GM12801 (cell line): Measurements from ENCODE around the gene TMEM154.

Experiments used
- CTCF ChIP-seq: IDR thresholded peaks from one replicate; pipeline ENCODE4 v1.5.1; 2011; ENCODE audit warnings: control low read depth; ENCODE audit not compliant: insufficient read length; ENCODE audit errors: extremely low read depth

The TMEM154 gene

DNA sequence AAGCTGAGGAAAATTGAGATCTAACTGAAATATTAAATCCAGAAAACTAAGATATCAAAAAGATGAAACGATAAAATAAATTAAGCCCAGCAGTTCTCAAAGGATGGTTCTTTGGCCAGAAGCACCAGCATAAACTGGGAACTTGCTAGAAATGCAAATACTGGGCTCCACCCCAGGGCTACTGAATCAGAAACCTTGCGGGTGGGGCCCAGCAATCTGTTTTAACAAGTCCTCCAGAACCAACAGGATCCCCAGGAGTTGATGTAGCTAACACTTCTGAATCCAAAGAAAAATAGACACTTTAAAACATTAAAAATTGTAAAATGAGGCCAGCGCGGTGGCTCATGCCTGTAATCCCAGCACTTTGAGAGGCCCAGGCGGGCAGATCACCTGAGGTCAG lies 14.1 kb upstream of the TMEM154 start:
- no peak for TF ChIP-seq CTCF

DNA sequence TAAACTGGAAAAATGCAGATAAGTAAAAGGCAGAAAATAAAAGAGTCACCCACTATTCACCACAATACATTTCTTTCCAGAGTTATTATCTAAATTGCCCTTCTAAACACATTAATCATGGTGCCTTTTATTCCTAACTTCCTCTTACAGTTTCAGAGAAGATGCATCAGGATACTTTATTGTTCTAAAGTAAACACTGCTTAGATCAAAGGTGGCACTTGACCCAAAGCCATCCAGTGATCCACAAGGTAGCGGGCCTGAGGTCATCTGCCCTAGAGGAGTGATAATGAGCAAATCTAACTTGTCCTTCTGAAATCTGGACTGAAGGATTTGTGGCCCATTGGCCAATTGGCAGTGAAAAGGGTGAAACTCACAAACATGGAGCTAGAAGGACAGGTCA lies 12.0 kb upstream of the TMEM154 start:
- no peak for TF ChIP-seq CTCF

DNA sequence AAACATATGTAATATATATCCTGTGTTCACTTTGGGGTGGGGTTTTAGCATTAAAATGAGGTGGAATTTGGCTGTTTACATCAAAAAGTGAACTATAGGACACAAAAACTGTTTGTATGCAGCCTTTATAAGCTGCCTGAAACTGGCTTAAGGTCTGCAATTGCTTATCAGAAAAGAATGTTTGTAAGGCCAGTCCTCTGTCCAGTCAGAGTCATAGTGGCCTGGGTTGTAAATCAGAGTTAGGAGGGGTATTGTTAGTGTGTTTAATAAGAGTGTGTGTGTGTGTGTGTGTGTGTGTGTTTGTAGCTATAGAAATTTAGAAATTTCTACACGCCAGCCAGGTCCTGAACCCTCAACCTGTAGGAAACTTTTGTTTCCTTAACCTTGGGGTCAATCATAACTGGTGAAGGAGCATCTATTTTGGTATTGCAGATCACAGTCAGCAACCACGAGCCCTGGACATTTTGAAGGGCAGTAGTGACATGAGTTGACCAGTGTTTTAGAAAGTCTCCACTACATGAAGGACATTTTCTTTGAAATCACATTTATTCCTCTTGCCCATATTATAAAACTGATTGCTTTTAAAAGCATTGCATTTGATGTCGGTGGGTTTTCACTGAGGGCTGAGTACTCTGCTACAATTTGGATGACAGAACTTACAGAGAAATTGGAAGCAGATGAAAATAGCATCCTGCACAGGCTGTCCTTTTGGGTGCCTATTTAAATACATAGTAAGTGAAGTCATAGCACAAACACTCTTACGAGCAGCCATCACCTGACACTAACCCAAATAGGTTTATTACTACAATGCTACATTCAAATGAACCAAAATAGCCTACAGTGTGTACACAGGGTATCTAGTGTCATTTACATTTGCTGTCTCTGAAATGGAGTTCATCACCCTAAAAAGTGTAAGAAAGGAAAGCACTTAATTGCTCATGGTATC lies 11.2 kb upstream of the TMEM154 start:
- TF ChIP-seq CTCF, result no peak

DNA sequence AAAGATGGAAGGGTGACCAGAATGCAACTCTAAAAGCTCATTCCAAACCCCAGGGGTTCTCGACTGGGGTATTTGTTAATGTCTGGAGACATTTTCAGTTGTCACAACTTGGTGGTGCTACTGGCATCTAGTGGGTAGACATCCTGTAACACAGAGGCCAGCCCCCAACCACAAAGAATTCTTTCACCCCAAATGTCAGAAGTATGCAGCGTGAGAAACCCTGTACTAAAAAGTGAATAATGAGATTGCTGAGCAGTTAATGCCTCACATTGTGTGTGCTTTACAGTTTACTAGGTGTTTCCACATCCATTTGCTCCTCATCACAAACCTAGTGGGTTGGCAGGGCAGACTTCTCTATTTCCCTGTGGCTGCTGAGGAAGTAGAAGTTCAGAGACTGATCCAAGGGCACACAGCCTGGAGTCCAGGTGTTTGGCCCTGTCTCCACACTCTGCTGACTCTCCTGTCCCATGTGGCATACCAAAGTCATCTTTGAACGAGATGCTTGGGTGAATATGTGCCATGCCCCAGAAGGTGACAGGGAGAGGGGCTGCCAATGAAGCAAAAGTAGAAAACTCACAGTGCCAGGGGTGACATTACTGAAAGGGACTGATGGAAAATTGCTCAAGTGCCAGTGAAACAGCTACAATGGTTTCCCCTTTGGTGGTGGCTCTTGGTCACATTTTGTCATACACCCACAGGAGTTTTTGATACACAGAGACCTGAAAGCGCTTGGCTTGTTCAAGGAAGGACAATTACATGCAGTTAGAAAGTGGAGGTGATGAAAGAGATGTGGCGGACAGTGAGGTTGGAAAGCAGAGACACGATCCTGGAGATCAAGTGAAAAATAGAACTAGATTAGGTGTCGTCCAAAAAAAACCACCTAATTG lies 10.1 kb upstream of the TMEM154 start:
- no peak for TF ChIP-seq CTCF

DNA sequence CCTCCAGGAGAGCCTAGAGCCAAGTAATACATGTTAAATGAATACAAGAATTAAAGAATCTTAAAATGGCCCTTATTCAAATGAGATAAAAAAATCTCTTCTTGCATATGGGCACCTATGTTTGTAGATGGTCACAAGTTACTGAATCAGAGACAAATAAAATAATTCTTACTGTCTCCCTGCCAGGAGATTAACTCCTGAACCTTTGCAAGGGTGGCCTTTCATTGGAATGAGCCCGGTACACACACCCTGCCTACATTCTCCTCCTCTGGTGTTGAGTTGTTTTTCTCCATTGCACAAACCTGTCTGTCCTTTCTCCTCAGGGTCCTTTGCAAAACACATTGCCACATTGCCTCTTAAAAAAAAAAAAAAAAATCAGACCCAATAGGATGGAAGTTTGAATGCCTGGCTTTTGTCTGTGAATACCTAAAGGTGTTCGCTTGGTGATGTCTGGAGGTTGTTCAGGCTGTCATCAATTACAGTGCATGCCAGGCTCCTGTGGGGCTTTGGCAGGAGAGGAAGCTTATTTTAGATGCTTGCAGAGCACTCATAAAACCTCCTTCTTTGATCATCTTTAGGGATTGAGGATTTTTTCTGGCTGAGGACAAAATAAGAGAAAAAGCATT lies 8.3 kb upstream of the TMEM154 start:
- no peak for TF ChIP-seq CTCF

GRCh38 chr4:152686452-152687013 lies 6.7 kb upstream of the TMEM154 start:
- TF ChIP-seq CTCF, result no peak

- no peak for TF ChIP-seq CTCF
These were observed 4.8 kb upstream of the TMEM154 start for GRCh38 chr4:152684587-152684986.
